Left ventricle myocardium inferior (tissue), 1 donor: ENCODE measurements around the gene GPRC6A. TPM values are rescaled to one million over a fixed set of nuclear protein-coding genes. Genes with fewer than 3 reads are reported as not detected.

Experiments used
- DNase-seq: peaks from one replicate; pipeline ENCODE4 v3.0.0-alpha.2; 2020
- H3K27ac ChIP-seq: fragments of 200-600 bp; replicated peaks from 2 replicates; pipeline ENCODE4 v1.8.0; 2021
- H3K27me3 ChIP-seq: fragments of 200-600 bp; 2 replicates; pipeline ENCODE4 v1.8.0; 2021; ENCODE audit warnings: low read depth
- H3K36me3 ChIP-seq: fragments of 200-600 bp; 2 replicates; pipeline ENCODE4 v1.8.0; 2021
- H3K4me1 ChIP-seq: fragments of 200-600 bp; 2 replicates; pipeline ENCODE4 v1.8.0; 2021
- H3K4me3 ChIP-seq: fragments of 200-600 bp; 2 replicates; pipeline ENCODE4 v1.8.0; 2021; ENCODE audit warnings: mild to moderate bottlenecking, moderate library complexity
- H3K9me3 ChIP-seq: fragments of 200-600 bp; replicated peaks from 2 replicates; pipeline ENCODE4 v1.8.0; 2021
- intact Hi-C: fragments of 100-400 bp; cut with micrococcal nuclease; formaldehyde crosslinking; loops from one replicate; pipeline ENCODE4 v1.11.0; 2022
- total RNA-seq: library from RNA; stranded (reverse); fragmentation: NEBNext Ultra II Directional; extraction: Animal tissue kit (Norgen Biotek cat#: 25700); gene quantifications from one replicate; pipeline ENCODE4 v1.2.1, GENCODE V29; 2021
- TF ChIP-seq, protein P1 (sequence below): fragments of 200-600 bp; IDR thresholded peaks from 2 replicates; pipeline ENCODE4 v1.8.0; 2021; ENCODE audit warnings: antibody characterized with exemption, mild to moderate bottlenecking, borderline replicate concordance
- donor health status: DM: no; HTN: yes; CAD: no; lungs with severe emphysema.

The GPRC6A gene
- total RNA-seq, 1 donor from 2014 or later: not detected

GRCh38 chr6:116812051-116812650, 16.7 kb downstream of the GPRC6A start:
- Histone ChIP-seq H3K36me3 (no peaks in the 10 kb centered on the region), H3K27me3 (no peaks in the 10 kb centered on the region), H3K27ac (no peak overlapping the region), H3K4me3 (no peak overlapping the region), H3K4me1 (no peaks in the 10 kb centered on the region), H3K9me3 (peaks cover 38% of the 10 kb centered on the region)
- no peak for DNase-seq
- intact Hi-C loops: no loop called here
- TF ChIP-seq, protein P1, sequence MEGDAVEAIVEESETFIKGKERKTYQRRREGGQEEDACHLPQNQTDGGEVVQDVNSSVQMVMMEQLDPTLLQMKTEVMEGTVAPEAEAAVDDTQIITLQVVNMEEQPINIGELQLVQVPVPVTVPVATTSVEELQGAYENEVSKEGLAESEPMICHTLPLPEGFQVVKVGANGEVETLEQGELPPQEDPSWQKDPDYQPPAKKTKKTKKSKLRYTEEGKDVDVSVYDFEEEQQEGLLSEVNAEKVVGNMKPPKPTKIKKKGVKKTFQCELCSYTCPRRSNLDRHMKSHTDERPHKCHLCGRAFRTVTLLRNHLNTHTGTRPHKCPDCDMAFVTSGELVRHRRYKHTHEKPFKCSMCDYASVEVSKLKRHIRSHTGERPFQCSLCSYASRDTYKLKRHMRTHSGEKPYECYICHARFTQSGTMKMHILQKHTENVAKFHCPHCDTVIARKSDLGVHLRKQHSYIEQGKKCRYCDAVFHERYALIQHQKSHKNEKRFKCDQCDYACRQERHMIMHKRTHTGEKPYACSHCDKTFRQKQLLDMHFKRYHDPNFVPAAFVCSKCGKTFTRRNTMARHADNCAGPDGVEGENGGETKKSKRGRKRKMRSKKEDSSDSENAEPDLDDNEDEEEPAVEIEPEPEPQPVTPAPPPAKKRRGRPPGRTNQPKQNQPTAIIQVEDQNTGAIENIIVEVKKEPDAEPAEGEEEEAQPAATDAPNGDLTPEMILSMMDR: no peak

- intact Hi-C loops: no loop called here
- H3K4me1 ChIP-seq: no peaks in the 10 kb centered on the region
- no peak overlapping the region for H3K4me3 ChIP-seq
- TF ChIP-seq, protein P1: no peak
- no peak for DNase-seq
- no peak overlapping the region for H3K27ac ChIP-seq
- H3K36me3 ChIP-seq: no peaks in the 10 kb centered on the region
- H3K9me3 ChIP-seq: no peaks in the 10 kb centered on the region
- no peaks in the 10 kb centered on the region for H3K27me3 ChIP-seq
These were observed 26.9 kb downstream of the GPRC6A start for GRCh38 chr6:116801971-116802370.

GRCh38 chr6:116799945-116800344, 28.9 kb downstream of the GPRC6A start:
- H3K36me3 ChIP-seq: no peaks in the 10 kb centered on the region
- H3K9me3 ChIP-seq: no peaks in the 10 kb centered on the region
- no peak overlapping the region for H3K4me3 ChIP-seq
- DNase-seq: no peak
- H3K4me1 ChIP-seq: no peaks in the 10 kb centered on the region
- TF ChIP-seq, protein P1: no peak
- no peaks in the 10 kb centered on the region for H3K27me3 ChIP-seq
- intact Hi-C loops: no loop called here
- H3K27ac ChIP-seq: no peak overlapping the region

DNA sequence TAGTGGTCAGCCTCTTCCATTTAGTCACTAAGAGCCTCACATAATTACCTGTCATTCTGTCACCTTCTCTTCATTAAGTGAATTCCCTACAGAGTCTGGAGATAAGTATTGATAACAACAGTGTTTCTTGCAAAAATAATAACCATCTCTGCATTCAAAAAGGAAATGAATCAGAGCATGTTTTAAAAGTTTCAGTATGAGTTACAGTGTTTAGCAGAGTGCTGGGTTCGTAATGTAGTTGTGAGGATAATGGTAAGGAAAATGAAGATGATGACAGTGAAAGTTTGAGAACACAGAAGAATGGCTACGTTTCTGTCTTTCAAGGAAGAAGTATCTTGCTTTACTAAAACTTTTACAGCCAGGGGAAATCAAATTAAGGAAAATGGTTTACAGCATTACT, 31.3 kb downstream of the GPRC6A start:
- TF ChIP-seq, protein P1: no peak
- DNase-seq: no peak
- Histone ChIP-seq H3K36me3 (no peaks in the 10 kb centered on the region), H3K27ac (no peak overlapping the region), H3K4me1 (no peaks in the 10 kb centered on the region), H3K9me3 (no peaks in the 10 kb centered on the region), H3K27me3 (no peaks in the 10 kb centered on the region), H3K4me3 (no peak overlapping the region)
- intact Hi-C loops: no loop called here

DNA sequence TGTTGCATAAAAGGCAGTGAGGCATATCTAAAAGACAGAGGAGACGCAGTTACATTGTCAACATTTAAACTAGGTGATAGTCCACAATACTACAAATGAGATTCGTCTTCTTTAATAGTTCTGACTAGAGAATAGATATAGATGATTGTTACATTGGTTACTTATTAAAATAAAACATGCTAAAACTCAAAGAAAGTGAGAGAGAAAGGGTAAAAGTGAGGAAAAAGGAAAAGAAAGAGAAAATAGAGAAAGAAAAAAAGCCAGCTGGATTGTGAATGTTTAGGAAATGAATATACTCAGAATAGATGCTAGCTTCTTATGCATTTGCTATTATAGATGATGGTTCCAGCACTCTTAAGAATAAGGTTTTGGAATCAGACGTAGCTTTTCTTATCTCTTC, 35.7 kb downstream of the GPRC6A start:
- Histone ChIP-seq H3K27me3 (peaks cover 4% of the 10 kb centered on the region), H3K4me1 (no peaks in the 10 kb centered on the region), H3K36me3 (no peaks in the 10 kb centered on the region), H3K4me3 (no peak overlapping the region), H3K27ac (no peak overlapping the region), H3K9me3 (no peaks in the 10 kb centered on the region)
- no peak for DNase-seq
- TF ChIP-seq, protein P1: no peak
- intact Hi-C loops: no loop called here

GRCh38 chr6:116783852-116784251, 45.0 kb downstream of the GPRC6A start:
- intact Hi-C loops: loop anchor here (10.0 kb wide), 1 partner anchor 61 kb away; no protein-coding TSS in a partner anchor
- DNase-seq: no peak
- no peak overlapping the region for H3K4me3 ChIP-seq
- peaks cover 4% of the 10 kb centered on the region for H3K4me1 ChIP-seq
- TF ChIP-seq, protein P1: no peak
- no peaks in the 10 kb centered on the region for H3K9me3 ChIP-seq
- peaks cover 2% of the 10 kb centered on the region for H3K27me3 ChIP-seq
- H3K27ac ChIP-seq: no peak overlapping the region
- no peaks in the 10 kb centered on the region for H3K36me3 ChIP-seq
